Activated CD4-positive, alpha-beta T cell treated with anti-CD3 and anti-CD28 coated beads, Interleukin-2, Interleukin-6, amounts not matched to agents 100 ng/mL and 50 ng/mL, durations not matched to agents 16 hours and 8 hours (primary cell): ENCODE data around the gene MAT1A.

Experiments
- DNase-seq: peaks from one replicate; pipeline ENCODE4 v3.0.0-alpha.2; 2020

MAT1A gene

GRCh38 chr10:80281784-80282765 is 7.4 kb downstream of the MAT1A start:
- DNase-seq, result no peak

GRCh38 chr10:80281292-80281691 is 8.2 kb downstream of the MAT1A start:
- DNase-seq, result no peak

- DNase-seq, result no peak
Measured at GRCh38 chr10:80280071-80280800, 9.2 kb downstream of the MAT1A start.

- DNase-seq, result no peak
Measured at GRCh38 chr10:80279146-80279545, 10.3 kb downstream of the MAT1A start.

- no peak for DNase-seq
Measured at GRCh38 chr10:80278480-80278879, 11.0 kb downstream of the MAT1A start.

- no peak for DNase-seq
Measured at GRCh38 chr10:80277567-80278250, 11.7 kb downstream of the MAT1A start.

GRCh38 chr10:80277016-80277415 is 12.4 kb downstream of the MAT1A start:
- DNase-seq, result no peak

- no peak for DNase-seq
Measured at GRCh38 chr10:80276335-80276734, 13.1 kb downstream of the MAT1A start.

GRCh38 chr10:80275756-80276155 is 13.7 kb downstream of the MAT1A start:
- DNase-seq, result no peak

GRCh38 chr10:80275135-80275498 is 14.3 kb downstream of the MAT1A start:
- no peak for DNase-seq

- DNase-seq, result no peak
Measured at GRCh38 chr10:80274396-80275134, 14.9 kb downstream of the MAT1A start.

GRCh38 chr10:80273523-80274170 is 15.8 kb downstream of the MAT1A start:
- no peak for DNase-seq

GRCh38 chr10:80272793-80273522 is 16.5 kb downstream of the MAT1A start:
- no peak for DNase-seq

- DNase-seq, result no peak
Measured at GRCh38 chr10:80271416-80271815, 18.0 kb downstream of the MAT1A start.

- no peak for DNase-seq
Measured at GRCh38 chr10:80270887-80271286, 18.6 kb downstream of the MAT1A start.

- no peak for DNase-seq
Measured at GRCh38 chr10:80268938-80269588, 20.4 kb downstream of the MAT1A start.

GRCh38 chr10:80268266-80268665 is 21.2 kb downstream of the MAT1A start:
- no peak for DNase-seq

- no peak for DNase-seq
Measured at GRCh38 chr10:80266513-80266863, 23.0 kb downstream of the MAT1A start.

- no peak for DNase-seq
Measured at GRCh38 chr10:80265740-80266512, 23.5 kb downstream of the MAT1A start.
